Vagina (tissue), 2 donors: Measurements from ENCODE around the gene GPATCH4. TPM values are rescaled to one million over a fixed set of nuclear protein-coding genes. Genes with fewer than 3 reads are reported as not detected.

Experiments used
- DNase-seq, 2 donors: peaks; one replicate each; pipeline ENCODE4 v3.0.0-alpha.2; 2017; ENCODE audit errors: extremely low spot score in 2 of 2
- H3K27ac ChIP-seq: fragments of 200-600 bp; sonication (generic); one replicate; pipeline ENCODE4 v1.5.1; 2019
- H3K27me3 ChIP-seq: fragments of 200-600 bp; sonication (generic); one replicate; pipeline ENCODE4 v1.5.1; 2019
- H3K36me3 ChIP-seq, 2 donors: fragments of 200-600 bp; sonication (generic); one replicate each; pipeline ENCODE4 v1.5.1; 2017 to 2019
- H3K4me1 ChIP-seq: fragments of 200-600 bp; sonication (generic); one replicate; pipeline ENCODE4 v1.5.1; 2019
- H3K4me3 ChIP-seq, 2 donors: fragments of 200-600 bp; sonication (generic); 1 replicate in 1 of 2; 2 replicates in 1 of 2; pipeline ENCODE4 v1.5.1; 2016 to 2019
- H3K9me3 ChIP-seq: fragments of 200-600 bp; sonication (generic); one replicate; pipeline ENCODE4 v1.5.1; 2019
- CTCF ChIP-seq, 3 experiments: fragments of 450-650 bp in 2 of 3; fragments of 200-600 bp in 1 of 3; sonication (generic) in 1 of 3; IDR thresholded peaks; one replicate each; pipeline ENCODE4 v1.5.1; 2017 to 2019; ENCODE audit warnings: antibody characterized with exemption in 3 of 3, mild to moderate bottlenecking in 2 of 3, moderate library complexity in 2 of 3
- POLR2A ChIP-seq, 2 donors: fragments of 450-650 bp; IDR thresholded peaks; one replicate each; pipeline ENCODE4 v1.6.1; 2017; ENCODE audit warnings: antibody characterized with exemption in 2 of 2, mild to moderate bottlenecking in 2 of 2, moderate library complexity in 2 of 2
- POLR2AphosphoS5 ChIP-seq, 2 donors: sonication (generic); formaldehyde crosslinking; IDR thresholded peaks; one replicate each; pipeline ENCODE4 v1.9.0; 2017; ENCODE audit warnings: antibody characterized with exemption in 2 of 2, mild to moderate bottlenecking in 2 of 2, low read depth in 1 of 2; ENCODE audit not compliant: insufficient read depth in 1 of 2
- intact Hi-C: fragments of 100-400 bp; cut with DNase I; formaldehyde crosslinking; loops from one replicate; pipeline ENCODE4 v1.15.1; 2023
- total RNA-seq: library from RNA; depleted of rRNA; stranded (reverse); fragments of >200 nt; gene quantifications from one replicate; pipeline ENCODE4 v1.2.3, GENCODE V29; 2016

GPATCH4 gene
- total RNA-seq, 1 donor from 2014 or later, result 25.8 TPM

- H3K36me3 ChIP-seq, result peaks cover 0 to 8% of the 10 kb centered on the region in 2 donors
- intact Hi-C loops, result no loop called here
- H3K4me1 ChIP-seq, result peaks cover 21% of the 10 kb centered on the region
- H3K27me3 ChIP-seq, result no peaks in the 10 kb centered on the region
- no peaks in the 10 kb centered on the region for H3K9me3 ChIP-seq
- H3K27ac ChIP-seq, result no peak overlapping the region
- no peak for DNase-seq
- TF ChIP-seq POLR2A (IDR thresholded peaks at IDR 0.05) (no peak), POLR2AphosphoS5 (IDR thresholded peaks at IDR 0.05; ENCODE audit: insufficient read depth in 1 of 2, low read depth in 1 of 2) (no peak), CTCF (IDR thresholded peaks at IDR 0.05) (no peak)
- H3K4me3 ChIP-seq, result no peak overlapping the region
These were observed 1.3 kb upstream of the GPATCH4 start for GRCh38 chr1:156602557-156602993.

DNA sequence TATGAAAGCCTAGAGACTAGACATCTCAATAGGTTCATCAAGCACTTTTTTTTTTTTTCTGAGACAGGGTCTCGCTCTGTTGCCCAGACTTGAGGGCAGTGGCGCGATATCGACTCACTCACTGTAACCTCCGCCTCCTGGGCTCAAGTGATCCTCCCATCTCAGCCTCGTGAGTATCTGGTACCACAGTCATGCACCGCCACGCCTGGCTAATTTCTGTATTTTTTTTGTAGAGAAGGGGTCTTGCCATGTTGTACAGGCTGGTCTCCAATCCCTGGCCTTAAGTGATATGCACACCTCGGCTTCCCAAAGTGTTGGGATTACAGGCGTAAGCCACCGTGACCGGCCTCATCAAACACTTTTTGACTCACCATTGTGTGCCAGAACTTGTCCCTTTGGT lies 613 bp upstream of the GPATCH4 start:
- no peak for TF ChIP-seq CTCF (IDR thresholded peaks at IDR 0.05)
- TF ChIP-seq POLR2A (IDR thresholded peaks at IDR 0.05), result no peak
- no peak for TF ChIP-seq POLR2AphosphoS5 (IDR thresholded peaks at IDR 0.05; ENCODE audit: insufficient read depth in 1 of 2, low read depth in 1 of 2)
- Histone ChIP-seq H3K4me3 (peak overlapping the region; percentile 67 to 78), H3K27me3 (no peaks in the 10 kb centered on the region), H3K4me1 (peaks cover 21% of the 10 kb centered on the region), H3K9me3 (no peaks in the 10 kb centered on the region), H3K27ac (peak overlapping the region; percentile 47), H3K36me3 (peaks cover 0 to 12% of the 10 kb centered on the region in 2 donors)
- intact Hi-C loops, result no loop called here
- no peak for DNase-seq

GRCh38 chr1:156600733-156601121 lies 552 bp downstream of the GPATCH4 start:
- no peak for DNase-seq
- Histone ChIP-seq H3K9me3 (no peaks in the 10 kb centered on the region), H3K4me3 (peak overlapping the region; percentile 67 to 78), H3K36me3 (peaks cover 0 to 24% of the 10 kb centered on the region in 2 donors), H3K27me3 (no peaks in the 10 kb centered on the region), H3K4me1 (peaks cover 21% of the 10 kb centered on the region), H3K27ac (peak overlapping the region; percentile 47)
- intact Hi-C loops, result no loop called here
- no peak for TF ChIP-seq POLR2AphosphoS5 (IDR thresholded peaks at IDR 0.05; ENCODE audit: insufficient read depth in 1 of 2, low read depth in 1 of 2)
- TF ChIP-seq CTCF (IDR thresholded peaks at IDR 0.05), result no peak
- TF ChIP-seq POLR2A (IDR thresholded peaks at IDR 0.05), result no peak

GRCh38 chr1:156599811-156600210 lies 1.5 kb downstream of the GPATCH4 start:
- Histone ChIP-seq H3K9me3 (no peaks in the 10 kb centered on the region), H3K4me1 (peaks cover 21% of the 10 kb centered on the region), H3K27me3 (no peaks in the 10 kb centered on the region), H3K36me3 (peaks cover 0 to 29% of the 10 kb centered on the region in 2 donors), H3K27ac (no peak overlapping the region), H3K4me3 (no peak overlapping the region)
- intact Hi-C loops, result no loop called here
- no peak for DNase-seq
- no peak for TF ChIP-seq POLR2AphosphoS5 (IDR thresholded peaks at IDR 0.05; ENCODE audit: insufficient read depth in 1 of 2, low read depth in 1 of 2)
- TF ChIP-seq POLR2A (IDR thresholded peaks at IDR 0.05), result no peak
- no peak for TF ChIP-seq CTCF (IDR thresholded peaks at IDR 0.05)

- Histone ChIP-seq H3K4me3 (no peak overlapping the region), H3K36me3 (peaks cover 0 to 38% of the 10 kb centered on the region in 2 donors), H3K27me3 (no peaks in the 10 kb centered on the region), H3K9me3 (no peaks in the 10 kb centered on the region), H3K4me1 (peaks cover 21% of the 10 kb centered on the region), H3K27ac (no peak overlapping the region)
- intact Hi-C loops, result no loop called here
- no peak for DNase-seq
- TF ChIP-seq CTCF (IDR thresholded peaks at IDR 0.05), result no peak
These were observed 2.4 kb downstream of the GPATCH4 start for GRCh38 chr1:156598731-156599432.
